Measurements from ENCODE around the gene STARD6. TPM values are rescaled to one million over a fixed set of nuclear protein-coding genes. Genes with fewer than 3 reads are reported as not detected.

STARD6 gene
- total and polyA plus RNA-seq, 10 of the 15 experiments (the other 5 are each of a cell fraction or from before 2014, with no cell fraction given): 0.10 to 0.84 (median 0.34) TPM; not detected in 3

DNA sequence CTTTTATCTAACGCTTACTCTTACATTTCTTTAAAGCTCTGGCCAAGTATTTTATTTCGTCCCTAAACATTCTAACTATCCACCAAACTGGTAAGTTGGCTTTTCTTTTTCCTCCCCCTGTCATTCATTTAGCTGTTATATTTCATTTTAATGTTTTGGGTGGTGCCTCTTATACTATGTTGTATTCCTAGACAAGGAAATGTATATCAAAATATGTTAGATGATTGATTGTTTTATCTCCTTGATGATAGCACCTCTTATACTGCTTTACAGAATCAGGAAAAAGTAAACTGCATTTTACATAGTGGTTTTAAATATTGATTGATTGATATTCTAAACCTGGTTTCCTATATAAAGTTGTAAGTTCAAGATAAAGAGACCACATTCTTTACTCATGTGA, 24.0 kb upstream of the STARD6 start (continued):
- TF ChIP-seq, protein P1, sequence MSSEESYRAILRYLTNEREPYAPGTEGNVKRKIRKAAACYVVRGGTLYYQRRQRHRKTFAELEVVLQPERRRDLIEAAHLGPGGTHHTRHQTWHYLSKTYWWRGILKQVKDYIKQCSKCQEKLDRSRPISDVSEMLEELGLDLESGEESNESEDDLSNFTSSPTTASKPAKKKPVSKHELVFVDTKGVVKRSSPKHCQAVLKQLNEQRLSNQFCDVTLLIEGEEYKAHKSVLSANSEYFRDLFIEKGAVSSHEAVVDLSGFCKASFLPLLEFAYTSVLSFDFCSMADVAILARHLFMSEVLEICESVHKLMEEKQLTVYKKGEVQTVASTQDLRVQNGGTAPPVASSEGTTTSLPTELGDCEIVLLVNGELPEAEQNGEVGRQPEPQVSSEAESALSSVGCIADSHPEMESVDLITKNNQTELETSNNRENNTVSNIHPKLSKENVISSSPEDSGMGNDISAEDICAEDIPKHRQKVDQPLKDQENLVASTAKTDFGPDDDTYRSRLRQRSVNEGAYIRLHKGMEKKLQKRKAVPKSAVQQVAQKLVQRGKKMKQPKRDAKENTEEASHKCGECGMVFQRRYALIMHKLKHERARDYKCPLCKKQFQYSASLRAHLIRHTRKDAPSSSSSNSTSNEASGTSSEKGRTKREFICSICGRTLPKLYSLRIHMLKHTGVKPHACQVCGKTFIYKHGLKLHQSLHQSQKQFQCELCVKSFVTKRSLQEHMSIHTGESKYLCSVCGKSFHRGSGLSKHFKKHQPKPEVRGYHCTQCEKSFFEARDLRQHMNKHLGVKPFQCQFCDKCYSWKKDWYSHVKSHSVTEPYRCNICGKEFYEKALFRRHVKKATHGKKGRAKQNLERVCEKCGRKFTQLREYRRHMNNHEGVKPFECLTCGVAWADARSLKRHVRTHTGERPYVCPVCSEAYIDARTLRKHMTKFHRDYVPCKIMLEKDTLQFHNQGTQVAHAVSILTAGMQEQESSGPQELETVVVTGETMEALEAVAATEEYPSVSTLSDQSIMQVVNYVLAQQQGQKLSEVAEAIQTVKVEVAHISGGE (CRISPR knock-in tag; IDR thresholded peaks at IDR 0.05): no peak
- TF ChIP-seq CHD4 (IDR thresholded peaks at IDR 0.05): no peak
- no peak for TF ChIP-seq BMI1 (IDR thresholded peaks at IDR 0.05; ENCODE audit: borderline replicate concordance)
- TF ChIP-seq FOS (IDR thresholded peaks at IDR 0.05; ENCODE audit: borderline replicate concordance, extremely low read depth, insufficient read length): no peak
- no peak for TF ChIP-seq CBX5 (IDR thresholded peaks at IDR 0.05; ENCODE audit: low read depth)
- no peak for TF ChIP-seq DPF2 (IDR thresholded peaks at IDR 0.05)
- TF ChIP-seq RBBP5 (conservative IDR thresholded peaks at IDR 0.05): no peak
- no peak for TF ChIP-seq NR2C1 (IDR thresholded peaks at IDR 0.05)
- no peak for TF ChIP-seq SRF (IDR thresholded peaks at IDR 0.05; ENCODE audit: low read depth in 2 of 2, low read length in 2 of 2)
- TF ChIP-seq BCL11A (IDR thresholded peaks at IDR 0.05; ENCODE audit: low read depth, low read length): no peak

DNA sequence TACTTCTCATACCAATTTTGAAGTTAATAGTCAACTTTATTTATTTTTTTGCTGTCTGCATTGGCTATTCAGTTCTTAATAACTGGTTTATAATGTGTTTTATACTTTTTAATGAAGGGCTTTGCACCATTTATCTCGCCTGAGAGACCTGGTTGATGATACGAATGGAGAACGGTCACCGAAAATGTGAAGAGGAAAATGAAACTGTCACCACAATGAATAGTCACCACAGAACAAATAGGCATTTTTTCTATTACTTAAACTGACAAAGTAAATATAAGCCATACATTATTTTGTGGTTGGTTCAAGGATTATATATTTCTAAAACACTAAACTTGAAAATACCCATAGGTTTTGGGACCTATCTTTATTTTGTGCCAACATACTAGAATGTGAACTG, 20.4 kb upstream of the STARD6 start:
- H3K4me3 ChIP-seq: no peak overlapping the region
- ATAC-seq (no peak), DNase-seq (ENCODE audit: low read depth, low spot score) (no peak), FAIRE-seq (no peak)
- no peak overlapping the region for H2AFZ ChIP-seq (ENCODE audit: control insufficient read depth, low read depth, low read length)
- H4K20me1 ChIP-seq (ENCODE audit: control insufficient read depth, insufficient read depth): no peaks in the 10 kb centered on the region
- ChIA-PET SMC1A (ENCODE audit: uncharacterized antibody, unreplicated experiment) (interaction anchor here (1.0 to 1.3 kb wide), 2 partner anchors 13 to 15 kb away, joined by 3 to 4 read pairs; no protein-coding TSS in a partner anchor), RAD21 (ENCODE audit: unreplicated experiment) (no interaction called here), POLR2A (no interaction called here), CTCF (interaction anchor here (0.8 to 1.0 kb wide), 2 partner anchors 15 to 1672 kb away, joined by 3 to 4 read pairs; no protein-coding TSS in a partner anchor)
- in situ Hi-C loops (cut with MboI): no loop called here
- WGBS (ENCODE audit: insufficient coverage, insufficient replicate concordance, low lambda C conversion rate, missing lambda C conversion rate): 94% methylated on average over 4 of the region's 4 CpGs
- no peaks in the 10 kb centered on the region for H3K4me1 ChIP-seq (ENCODE audit: control insufficient read depth, insufficient read depth, low read length)
- H3K9ac ChIP-seq (ENCODE audit: control insufficient read depth, insufficient read depth, low read length): no peak overlapping the region
- H3K4me2 ChIP-seq (ENCODE audit: control insufficient read depth, insufficient read depth): no peak overlapping the region
- BruUV-seq (replicated peaks): no TSS peak
- H3K9me3 ChIP-seq (replicated peaks; ENCODE audit: control insufficient read depth, insufficient read depth, low read length): no peaks in the 10 kb centered on the region
- no peaks in the 10 kb centered on the region for H3K27me3 ChIP-seq (replicated peaks in 1 of 2; ENCODE audit: control insufficient read depth in 2 of 2, insufficient read depth in 2 of 2, low read length in 1 of 2)
- intact Hi-C loops (cut with micrococcal nuclease; ENCODE audit: unreplicated experiment): no loop called here
- H3K27ac ChIP-seq (ENCODE audit: control insufficient read depth, insufficient read depth): no peak overlapping the region
- no peaks in the 10 kb centered on the region for H3K36me3 ChIP-seq (ENCODE audit: control insufficient read depth in 2 of 2, insufficient read depth in 2 of 2, low read length in 1 of 2)
- no peaks in the 10 kb centered on the region for H3K79me2 ChIP-seq (ENCODE audit: control insufficient read depth, insufficient read depth, low read length)
- TF ChIP-seq MEF2B (IDR thresholded peaks at IDR 0.05; ENCODE audit: partially characterized antibody, poor library complexity, severe bottlenecking) (no peak), TCF7 (IDR thresholded peaks at IDR 0.05; ENCODE audit: borderline replicate concordance) (no peak), POU2F2 (IDR thresholded peaks at IDR 0.05; ENCODE audit: borderline replicate concordance, low read depth, low read length) (no peak), NFYA (IDR thresholded peaks at IDR 0.05; ENCODE audit: borderline replicate concordance, low read depth, low read length) (no peak), BHLHE40 (IDR thresholded peaks at IDR 0.05; ENCODE audit: borderline replicate concordance in 1 of 2, low read depth in 2 of 2, low read length in 1 of 2) (no peak), YY1 (IDR thresholded peaks at IDR 0.05; ENCODE audit: low read depth, low read length) (no peak), SRF (IDR thresholded peaks at IDR 0.05; ENCODE audit: low read depth in 2 of 2, low read length in 2 of 2) (no peak), IKZF1 (conservative IDR thresholded peaks at IDR 0.05) (no peak), STAT3 (IDR thresholded peaks at IDR 0.05; ENCODE audit: low read depth, low read length) (no peak), HDAC6 (IDR thresholded peaks at IDR 0.05; ENCODE audit: unreplicated experiment) (no peak)
- TF ChIP-seq, protein P2, sequence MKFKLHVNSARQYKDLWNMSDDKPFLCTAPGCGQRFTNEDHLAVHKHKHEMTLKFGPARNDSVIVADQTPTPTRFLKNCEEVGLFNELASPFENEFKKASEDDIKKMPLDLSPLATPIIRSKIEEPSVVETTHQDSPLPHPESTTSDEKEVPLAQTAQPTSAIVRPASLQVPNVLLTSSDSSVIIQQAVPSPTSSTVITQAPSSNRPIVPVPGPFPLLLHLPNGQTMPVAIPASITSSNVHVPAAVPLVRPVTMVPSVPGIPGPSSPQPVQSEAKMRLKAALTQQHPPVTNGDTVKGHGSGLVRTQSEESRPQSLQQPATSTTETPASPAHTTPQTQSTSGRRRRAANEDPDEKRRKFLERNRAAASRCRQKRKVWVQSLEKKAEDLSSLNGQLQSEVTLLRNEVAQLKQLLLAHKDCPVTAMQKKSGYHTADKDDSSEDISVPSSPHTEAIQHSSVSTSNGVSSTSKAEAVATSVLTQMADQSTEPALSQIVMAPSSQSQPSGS (IDR thresholded peaks at IDR 0.05; ENCODE audit: low read length): no peak
- TF ChIP-seq, protein P3, sequence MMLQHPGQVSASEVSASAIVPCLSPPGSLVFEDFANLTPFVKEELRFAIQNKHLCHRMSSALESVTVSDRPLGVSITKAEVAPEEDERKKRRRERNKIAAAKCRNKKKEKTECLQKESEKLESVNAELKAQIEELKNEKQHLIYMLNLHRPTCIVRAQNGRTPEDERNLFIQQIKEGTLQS (IDR thresholded peaks at IDR 0.05; ENCODE audit: borderline replicate concordance, extremely low read depth, low read depth, low read length): no peak

Measured in GM12878 (cell line).